Femur (tissue), 1 donor: Measurements from ENCODE around the gene TRPV5.

ENCODE experiments used
- DNase-seq: peaks from one replicate; pipeline ENCODE4 v3.0.0-alpha.2; 2017

The TRPV5 gene

GRCh38 chr7:142908290-142908689 is 25.3 kb downstream of the TRPV5 start:
- no peak for DNase-seq

- DNase-seq, result no peak
These were observed 26.9 kb downstream of the TRPV5 start for GRCh38 chr7:142906643-142907042.

- no peak for DNase-seq
These were observed 27.8 kb downstream of the TRPV5 start for GRCh38 chr7:142905759-142906158.

- no peak for DNase-seq
These were observed 29.4 kb downstream of the TRPV5 start for GRCh38 chr7:142904128-142904527.

- no peak for DNase-seq
These were observed 31.9 kb downstream of the TRPV5 start for GRCh38 chr7:142901426-142902259.

- DNase-seq, result no peak
These were observed 33.9 kb downstream of the TRPV5 start for GRCh38 chr7:142899661-142900060.

GRCh38 chr7:142898377-142899170 is 35.0 kb downstream of the TRPV5 start:
- no peak for DNase-seq

GRCh38 chr7:142897691-142898090 is 35.9 kb downstream of the TRPV5 start:
- no peak for DNase-seq

- no peak for DNase-seq
These were observed 36.7 kb downstream of the TRPV5 start for GRCh38 chr7:142896741-142897379.

GRCh38 chr7:142896151-142896550 is 37.4 kb downstream of the TRPV5 start:
- DNase-seq, result no peak

- DNase-seq, result no peak
These were observed 38.5 kb downstream of the TRPV5 start for GRCh38 chr7:142894985-142895593.

- no peak for DNase-seq
These were observed 39.2 kb downstream of the TRPV5 start for GRCh38 chr7:142894112-142894984.

- DNase-seq, result no peak
These were observed 40.6 kb downstream of the TRPV5 start for GRCh38 chr7:142892951-142893350.

- no peak for DNase-seq
These were observed 42.0 kb downstream of the TRPV5 start for GRCh38 chr7:142891490-142892082.

GRCh38 chr7:142890874-142891485 is 42.6 kb downstream of the TRPV5 start:
- no peak for DNase-seq

- no peak for DNase-seq
These were observed 43.7 kb downstream of the TRPV5 start for GRCh38 chr7:142889816-142890215.

GRCh38 chr7:142887282-142888015 is 46.1 kb downstream of the TRPV5 start:
- DNase-seq, result peak; percentile 2

- peak; percentile 6 for DNase-seq
These were observed 46.7 kb downstream of the TRPV5 start for GRCh38 chr7:142886866-142887265.

- DNase-seq, result peak; percentile 3
These were observed 48.0 kb downstream of the TRPV5 start, which contains the start of gene TRPV6 for GRCh38 chr7:142885311-142886230. Gene TRPV6 (minus strand): TSS chr7:142885745.
